ENCODE data around the gene DIAPH1. TPM values are rescaled to one million over a fixed set of nuclear protein-coding genes. Genes with fewer than 3 reads are reported as not detected.

DIAPH1 gene
- polyA plus RNA-seq, 1 donor = 20.1 TPM

- peak; percentile 94 for DNase-seq (ENCODE audit: low read depth)
Measured at GRCh38 chr5:141564216-141564692, 54.5 kb downstream of the DIAPH1 start.

- peak; percentile 95 for DNase-seq (ENCODE audit: low read depth)
Measured at GRCh38 chr5:141560725-141561483, 57.9 kb downstream of the DIAPH1 start.

- no peak for DNase-seq (ENCODE audit: low read depth)
Measured at GRCh38 chr5:141560151-141560550, 58.6 kb downstream of the DIAPH1 start.

GRCh38 chr5:141559461-141559860 lies 59.3 kb downstream of the DIAPH1 start:
- no peak for DNase-seq (ENCODE audit: low read depth)

- DNase-seq (ENCODE audit: low read depth) = no peak
Measured at GRCh38 chr5:141558150-141558549, 60.6 kb downstream of the DIAPH1 start.

- DNase-seq (ENCODE audit: low read depth) = peak; percentile 90
Measured at GRCh38 chr5:141557681-141558136, 61.1 kb downstream of the DIAPH1 start.

GRCh38 chr5:141547921-141548320 lies 70.9 kb downstream of the DIAPH1 start:
- no peak for DNase-seq (ENCODE audit: low read depth)

GRCh38 chr5:141547488-141547887 lies 71.3 kb downstream of the DIAPH1 start:
- DNase-seq (ENCODE audit: low read depth) = no peak

- no peak for DNase-seq (ENCODE audit: low read depth)
Measured at GRCh38 chr5:141543053-141543452, 75.7 kb downstream of the DIAPH1 start.

GRCh38 chr5:141534492-141535213 lies 84.1 kb downstream of the DIAPH1 start:
- DNase-seq (ENCODE audit: low read depth) = no peak

GRCh38 chr5:141533897-141534296 lies 84.9 kb downstream of the DIAPH1 start:
- DNase-seq (ENCODE audit: low read depth) = no peak

GRCh38 chr5:141532726-141533125 lies 86.1 kb downstream of the DIAPH1 start:
- DNase-seq (ENCODE audit: low read depth) = no peak

GRCh38 chr5:141529873-141530272 lies 88.9 kb downstream of the DIAPH1 start:
- no peak for DNase-seq (ENCODE audit: low read depth)

- no peak for DNase-seq (ENCODE audit: low read depth)
Measured at GRCh38 chr5:141529002-141529401, 89.8 kb downstream of the DIAPH1 start.

GRCh38 chr5:141528291-141528984 lies 90.4 kb downstream of the DIAPH1 start:
- DNase-seq (ENCODE audit: low read depth) = peak; percentile 77

- DNase-seq (ENCODE audit: low read depth) = no peak
Measured at GRCh38 chr5:141527426-141527825, 91.4 kb downstream of the DIAPH1 start.

- no peak for DNase-seq (ENCODE audit: low read depth)
Measured at GRCh38 chr5:141525653-141526052, 93.1 kb downstream of the DIAPH1 start.

GRCh38 chr5:141524604-141525597 lies 93.9 kb downstream of the DIAPH1 start:
- DNase-seq (ENCODE audit: low read depth) = peak; percentile 97

- DNase-seq (ENCODE audit: low read depth) = no peak
Measured at GRCh38 chr5:141523991-141524390, 94.8 kb downstream of the DIAPH1 start.

GRCh38 chr5:141522301-141522700 lies 96.5 kb downstream of the DIAPH1 start:
- DNase-seq (ENCODE audit: low read depth) = no peak

- DNase-seq (ENCODE audit: low read depth) = no peak
Measured at GRCh38 chr5:141521244-141521781, 97.5 kb downstream of the DIAPH1 start.
